ENCODE data around the gene ERBB2.

ERBB2 gene

DNA sequence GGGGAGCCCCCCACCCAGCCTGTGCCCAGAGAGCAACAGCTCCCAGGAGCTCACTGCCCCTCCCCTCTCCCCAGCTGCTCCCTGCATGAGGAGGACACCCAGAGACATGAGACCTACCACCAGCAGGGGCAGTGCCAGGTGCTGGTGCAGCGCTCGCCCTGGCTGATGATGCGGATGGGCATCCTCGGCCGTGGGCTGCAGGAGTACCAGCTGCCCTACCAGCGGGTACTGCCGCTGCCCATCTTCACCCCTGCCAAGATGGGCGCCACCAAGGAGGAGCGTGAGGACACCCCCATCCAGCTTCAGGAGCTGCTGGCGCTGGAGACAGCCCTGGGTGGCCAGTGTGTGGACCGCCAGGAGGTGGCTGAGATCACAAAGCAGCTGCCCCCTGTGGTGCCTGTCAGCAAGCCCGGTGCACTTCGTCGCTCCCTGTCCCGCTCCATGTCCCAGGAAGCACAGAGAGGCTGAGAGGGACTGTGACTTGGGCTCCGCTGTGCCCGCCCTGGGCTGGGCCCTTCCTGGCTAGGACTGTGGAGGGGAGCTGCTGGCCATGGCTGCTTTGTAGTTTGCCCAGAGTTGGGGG lies 34.1 kb upstream of the ERBB2 start:
- no peak for DNase-seq (ENCODE audit: low read depth)

DNA sequence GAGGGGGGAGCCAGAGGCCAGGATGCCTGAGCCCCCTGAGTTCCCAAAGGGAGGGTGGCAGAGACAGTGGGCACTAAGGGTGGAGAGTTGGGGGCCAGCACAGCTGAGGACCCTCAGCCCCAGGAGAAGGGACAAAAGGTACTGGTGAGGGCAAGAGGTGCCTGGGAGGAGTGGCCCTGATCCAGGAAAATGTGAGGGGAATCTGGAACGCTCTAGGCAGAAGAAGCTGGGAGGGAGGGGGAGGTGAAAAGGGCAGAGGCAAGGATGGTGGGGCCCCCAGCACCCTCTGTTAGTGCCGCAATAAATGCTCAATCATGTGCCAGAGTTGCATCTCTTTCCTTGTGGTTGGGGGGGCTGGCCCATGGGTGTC lies 33.6 kb upstream of the ERBB2 start:
- DNase-seq (ENCODE audit: low read depth), result no peak

DNA sequence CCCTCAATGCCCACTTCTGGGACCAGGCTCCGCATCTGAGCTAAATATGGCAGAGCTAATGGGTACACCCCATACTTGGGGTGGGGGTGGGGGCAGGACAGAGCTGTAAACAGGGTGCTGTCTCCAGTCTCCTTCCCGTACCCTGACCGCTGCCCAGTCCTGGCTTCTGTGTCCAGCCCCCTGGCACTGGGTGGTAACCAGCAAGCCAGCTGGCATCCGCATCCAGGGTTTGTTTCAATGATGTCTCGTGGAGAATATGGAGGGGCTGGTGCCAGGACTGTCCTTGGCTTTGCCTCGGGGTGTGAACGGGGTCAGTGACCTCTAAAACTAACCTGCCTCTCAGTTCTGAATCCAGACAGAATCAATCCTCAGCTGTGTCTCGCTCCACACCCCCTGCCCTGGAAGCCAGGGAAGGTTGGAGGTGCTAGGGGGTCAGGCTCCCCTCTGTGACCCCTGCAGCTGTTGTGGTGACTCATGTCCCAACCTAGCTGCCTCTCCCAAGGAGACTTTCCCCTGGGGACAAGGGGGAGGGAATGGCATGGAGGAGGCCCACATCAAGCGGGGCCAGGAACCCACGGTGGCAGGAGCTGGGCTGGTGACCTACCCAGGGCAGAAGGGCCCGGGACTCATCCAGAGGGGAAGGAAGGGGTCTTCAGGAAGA lies 33.1 kb upstream of the ERBB2 start:
- no peak for DNase-seq (ENCODE audit: low read depth)

DNA sequence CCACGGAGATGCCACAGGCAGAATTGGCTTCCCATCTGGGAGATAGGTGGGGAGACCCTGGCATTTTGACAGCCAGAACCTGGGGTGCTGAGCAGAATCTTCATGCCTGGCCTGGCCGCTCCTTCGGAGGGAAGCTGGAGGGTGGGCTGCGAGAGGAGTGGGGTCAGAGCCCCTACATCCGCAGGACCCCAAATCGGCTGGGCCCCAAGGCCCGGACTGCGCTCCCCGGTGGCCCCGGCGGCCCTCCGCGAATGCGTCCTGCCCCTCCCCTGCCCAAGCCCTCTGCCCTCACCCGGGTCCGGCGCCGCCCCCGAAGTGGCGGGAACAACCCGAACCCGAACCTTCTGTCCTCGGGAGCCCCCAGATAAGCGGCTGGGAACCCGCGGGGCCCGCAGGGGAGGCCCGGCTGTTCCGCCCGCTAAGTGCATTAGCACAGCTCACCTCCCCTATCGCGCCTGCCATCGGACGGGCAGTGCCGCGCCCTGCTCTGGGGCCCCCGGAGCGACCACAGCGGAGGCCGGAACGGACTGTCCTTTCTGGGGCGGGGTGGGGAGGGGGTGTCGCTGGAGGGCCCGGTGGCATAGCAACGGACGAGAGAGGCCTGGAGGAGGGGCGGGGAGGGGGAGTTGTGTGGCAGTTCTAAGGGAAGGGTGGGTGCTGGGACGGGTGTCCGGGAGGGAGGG lies 32.5 kb upstream of the ERBB2 start:
- DNase-seq (ENCODE audit: low read depth), result no peak

DNA sequence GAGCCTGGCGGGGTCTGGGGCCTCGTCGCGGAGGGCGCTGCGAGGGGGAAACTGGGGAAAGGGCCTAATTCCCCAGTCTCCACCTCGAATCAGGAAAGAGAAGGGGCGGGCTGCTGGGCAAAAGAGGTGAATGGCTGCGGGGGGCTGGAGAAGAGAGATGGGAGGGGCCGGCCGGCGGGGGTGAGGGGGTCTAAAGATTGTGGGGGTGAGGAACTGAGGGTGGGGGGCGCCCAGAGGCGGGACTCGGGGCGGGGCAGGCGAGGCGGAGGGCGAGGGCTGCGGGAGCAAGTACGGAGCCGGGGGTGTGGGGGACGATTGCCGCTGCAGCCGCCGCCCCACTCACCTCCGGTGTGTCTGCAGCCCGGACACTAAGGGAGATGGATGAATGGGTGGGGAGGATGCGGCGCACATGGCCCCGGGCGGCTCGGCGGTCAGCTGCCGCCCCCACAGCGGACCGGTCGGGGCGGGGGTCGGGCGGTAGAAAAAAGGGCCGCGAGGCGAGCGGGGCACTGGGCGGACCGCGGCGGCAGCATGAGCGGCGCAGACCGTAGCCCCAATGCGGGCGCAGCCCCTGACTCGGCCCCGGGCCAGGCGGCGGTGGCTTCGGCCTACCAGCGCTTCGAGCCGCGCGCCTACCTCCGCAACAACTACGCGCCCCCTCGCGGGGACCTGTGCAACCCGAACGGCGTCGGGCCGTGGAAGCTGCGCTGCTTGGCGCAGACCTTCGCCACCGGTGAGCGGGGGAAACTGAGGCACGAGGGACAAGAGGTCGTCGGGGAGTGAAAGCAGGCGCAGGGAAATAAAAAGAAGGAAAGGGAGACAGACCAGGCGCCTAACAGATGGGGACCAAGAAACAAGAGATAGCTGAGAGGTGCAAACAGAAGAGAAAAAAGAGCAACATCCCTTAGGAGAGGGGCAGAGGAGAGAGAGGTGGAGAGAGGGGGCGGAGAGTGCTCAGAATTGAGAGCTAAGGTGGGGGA lies 31.6 kb upstream of the ERBB2 start, which contains the start of gene PNMT:
TSS of gene PNMT (plus strand) at position 509 of the 980 bp plus-strand sequence. CDS start at position 532, 23 bp downstream.
- peak; percentile 53 for DNase-seq (ENCODE audit: low read depth)

DNA sequence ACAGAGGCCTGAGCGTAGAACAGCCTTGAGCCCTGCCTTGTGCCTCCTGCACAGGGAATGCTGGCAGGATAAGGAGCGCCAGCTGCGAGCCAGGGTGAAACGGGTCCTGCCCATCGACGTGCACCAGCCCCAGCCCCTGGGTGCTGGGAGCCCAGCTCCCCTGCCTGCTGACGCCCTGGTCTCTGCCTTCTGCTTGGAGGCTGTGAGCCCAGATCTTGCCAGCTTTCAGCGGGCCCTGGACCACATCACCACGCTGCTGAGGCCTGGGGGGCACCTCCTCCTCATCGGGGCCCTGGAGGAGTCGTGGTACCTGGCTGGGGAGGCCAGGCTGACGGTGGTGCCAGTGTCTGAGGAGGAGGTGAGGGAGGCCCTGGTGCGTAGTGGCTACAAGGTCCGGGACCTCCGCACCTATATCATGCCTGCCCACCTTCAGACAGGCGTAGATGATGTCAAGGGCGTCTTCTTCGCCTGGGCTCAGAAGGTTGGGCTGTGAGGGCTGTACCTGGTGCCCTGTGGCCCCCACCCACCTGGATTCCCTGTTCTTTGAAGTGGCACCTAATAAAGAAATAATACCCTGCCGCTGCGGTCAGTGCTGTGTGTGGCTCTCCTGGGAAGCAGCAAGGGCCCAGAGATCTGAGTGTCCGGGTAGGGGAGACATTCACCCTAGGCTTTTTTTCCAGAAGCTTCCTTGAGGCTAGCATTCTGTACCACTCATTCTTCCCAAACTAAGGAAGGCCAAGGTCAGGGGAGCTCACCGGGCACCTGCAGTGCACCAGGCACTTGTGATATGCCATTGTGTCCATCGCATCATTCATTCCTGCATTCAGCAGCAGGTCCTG lies 29.7 kb upstream of the ERBB2 start:
- DNase-seq (ENCODE audit: low read depth), result no peak

DNA sequence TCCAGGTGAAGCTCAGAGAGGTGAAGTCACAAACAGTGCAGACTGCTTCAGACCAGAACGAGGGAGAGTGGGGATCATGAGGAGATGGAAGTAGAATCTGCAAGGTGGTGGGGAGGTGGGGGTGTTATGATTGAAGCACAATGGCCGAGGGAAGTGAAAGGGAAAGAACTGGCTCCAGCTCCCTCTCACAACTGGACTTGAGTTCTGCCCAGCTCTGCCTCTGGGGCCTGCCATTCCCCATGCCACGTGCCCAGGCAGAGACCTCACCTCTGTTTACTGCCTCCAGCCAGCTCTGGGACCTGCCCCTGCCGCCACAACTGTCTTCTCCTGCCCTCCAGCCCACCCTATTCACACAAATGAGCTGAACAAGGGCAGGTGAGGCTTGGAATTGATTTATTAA lies 29.1 kb upstream of the ERBB2 start:
- DNase-seq (ENCODE audit: low read depth), result no peak

DNA sequence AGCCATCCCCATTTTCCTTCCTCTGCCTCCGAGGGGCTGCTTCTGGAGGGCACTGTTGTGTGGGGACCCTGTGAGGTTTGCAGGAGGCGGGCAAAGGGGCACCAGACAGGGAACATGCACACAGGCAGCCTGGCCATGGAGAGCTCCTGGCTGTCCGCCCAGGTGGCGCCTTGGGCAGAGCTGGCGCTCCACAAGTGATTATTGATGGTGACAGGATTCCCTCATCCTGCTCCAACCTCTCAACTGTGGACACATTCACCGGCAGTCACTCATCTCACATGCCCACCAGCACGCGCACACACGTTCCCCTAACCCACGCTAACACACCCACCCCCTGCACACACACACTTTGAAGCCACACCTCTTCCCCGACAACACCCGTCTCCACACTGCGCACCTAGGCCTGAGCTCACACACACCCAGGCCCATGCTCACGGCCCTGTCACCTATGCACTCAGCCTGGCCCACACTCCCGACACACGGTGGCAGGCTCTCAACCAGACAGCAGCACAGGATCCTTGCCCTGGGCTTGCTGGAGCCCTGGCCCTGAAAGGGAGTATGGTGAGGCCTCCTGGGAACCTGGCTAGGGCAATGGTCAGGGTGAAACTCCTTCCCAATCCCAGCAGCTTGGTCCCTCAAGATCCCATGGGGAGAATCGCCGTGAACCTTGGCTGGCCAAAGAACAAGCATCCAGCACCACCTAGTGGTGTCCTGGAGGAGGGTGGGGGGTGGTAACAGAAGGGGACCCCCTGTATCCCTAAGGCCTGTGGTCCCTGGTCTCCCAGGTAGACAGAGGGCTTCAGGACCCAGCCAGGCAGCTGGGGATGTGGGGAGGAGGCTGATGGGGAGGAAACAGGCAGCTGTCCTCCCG lies 28.0 kb upstream of the ERBB2 start:
- no peak for DNase-seq (ENCODE audit: low read depth)

DNA sequence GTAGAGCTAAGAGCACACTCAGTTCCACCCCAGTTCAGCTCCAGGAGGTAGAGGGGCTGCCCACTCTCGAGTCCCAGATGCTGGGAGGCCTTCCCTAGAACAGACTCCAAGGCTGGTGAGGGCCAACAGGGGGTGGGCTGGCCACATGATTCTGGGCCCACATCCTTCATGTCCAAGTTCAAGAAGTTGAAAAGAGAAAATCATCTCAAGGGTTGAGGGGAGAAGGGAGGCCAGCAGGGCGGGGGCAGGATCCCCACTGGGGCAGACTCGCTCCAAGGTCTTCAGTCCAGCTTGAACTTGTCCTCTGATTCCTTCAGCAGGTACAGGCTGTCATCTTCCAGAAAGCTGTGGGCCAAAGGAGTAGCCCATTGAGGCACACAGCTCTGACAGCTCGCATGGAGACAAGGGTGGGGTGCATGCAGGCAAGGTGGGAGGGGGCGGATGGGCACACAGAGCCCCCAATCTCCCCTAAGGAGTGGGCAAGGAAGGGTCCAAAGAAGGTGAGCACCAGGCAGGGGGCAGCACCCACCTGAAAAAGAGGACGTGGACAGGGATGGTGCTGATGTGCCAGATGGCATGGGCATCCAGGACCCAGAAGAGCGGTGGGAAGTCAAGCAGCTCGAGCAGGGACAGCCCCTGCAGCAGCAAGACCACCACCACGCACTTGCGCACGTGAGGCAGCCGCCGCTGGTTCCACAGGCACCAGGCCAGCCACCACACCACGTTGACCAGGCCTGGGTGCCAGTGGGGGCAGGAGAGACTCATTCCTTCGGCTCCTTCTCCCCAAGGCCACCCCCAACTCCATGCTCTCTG lies 27.1 kb upstream of the ERBB2 start:
- no peak for DNase-seq (ENCODE audit: low read depth)

DNA sequence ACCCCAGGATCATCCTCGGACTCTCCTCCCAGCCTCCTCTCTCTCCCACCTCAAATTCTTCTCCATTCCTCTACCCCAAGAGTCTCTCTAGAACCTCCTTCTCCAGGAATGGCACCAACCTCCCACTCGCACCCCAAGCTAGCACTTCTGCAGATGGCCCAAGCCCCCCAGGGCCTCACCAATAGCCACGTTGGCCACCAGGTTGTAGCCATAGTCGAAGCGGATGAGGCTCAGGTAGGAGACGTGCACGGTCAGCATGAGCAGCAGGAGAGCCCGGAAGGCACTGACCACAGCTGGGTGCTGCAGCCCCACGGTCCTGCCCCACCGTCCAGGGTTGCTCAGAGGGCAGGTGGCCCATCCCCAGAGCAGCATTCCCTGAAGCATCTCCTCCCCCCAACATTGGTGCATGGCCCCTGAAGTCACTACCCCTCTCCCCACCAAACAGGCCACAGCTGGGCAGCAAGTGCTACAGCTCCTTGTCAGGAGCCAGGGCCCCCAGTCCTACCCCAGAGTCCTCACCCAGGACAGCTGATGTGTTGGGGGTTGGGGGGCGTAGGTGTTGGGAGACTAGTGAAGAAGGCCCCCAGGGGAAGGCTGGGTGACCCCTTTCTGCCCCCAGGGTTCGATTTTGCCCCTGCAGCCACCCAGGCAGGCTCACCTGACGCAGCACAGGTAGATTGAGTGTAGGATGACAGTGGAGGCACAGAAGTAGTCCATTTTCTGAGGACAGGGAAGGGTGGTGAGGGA lies 26.4 kb upstream of the ERBB2 start:
- no peak for DNase-seq (ENCODE audit: low read depth)

DNA sequence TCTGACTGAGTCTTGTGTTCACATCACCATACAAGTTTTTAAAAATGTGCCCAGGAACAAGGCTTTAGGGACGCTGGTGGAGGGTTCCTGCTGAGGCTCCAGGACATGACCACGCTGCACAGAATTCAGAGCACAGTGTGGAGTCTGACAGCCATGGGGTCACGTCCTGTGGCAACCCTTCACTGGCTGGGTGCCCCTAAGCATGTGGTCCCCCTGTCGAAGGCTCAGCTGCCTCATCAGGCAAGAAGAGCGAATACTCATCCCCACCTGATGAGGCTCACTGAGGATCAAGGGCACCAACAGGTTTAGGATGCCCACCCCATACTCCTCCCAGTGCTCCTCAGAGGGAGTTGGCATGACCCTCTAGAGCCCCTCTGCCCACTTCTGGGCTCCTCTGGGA lies 25.7 kb upstream of the ERBB2 start:
- no peak for DNase-seq (ENCODE audit: low read depth)

DNA sequence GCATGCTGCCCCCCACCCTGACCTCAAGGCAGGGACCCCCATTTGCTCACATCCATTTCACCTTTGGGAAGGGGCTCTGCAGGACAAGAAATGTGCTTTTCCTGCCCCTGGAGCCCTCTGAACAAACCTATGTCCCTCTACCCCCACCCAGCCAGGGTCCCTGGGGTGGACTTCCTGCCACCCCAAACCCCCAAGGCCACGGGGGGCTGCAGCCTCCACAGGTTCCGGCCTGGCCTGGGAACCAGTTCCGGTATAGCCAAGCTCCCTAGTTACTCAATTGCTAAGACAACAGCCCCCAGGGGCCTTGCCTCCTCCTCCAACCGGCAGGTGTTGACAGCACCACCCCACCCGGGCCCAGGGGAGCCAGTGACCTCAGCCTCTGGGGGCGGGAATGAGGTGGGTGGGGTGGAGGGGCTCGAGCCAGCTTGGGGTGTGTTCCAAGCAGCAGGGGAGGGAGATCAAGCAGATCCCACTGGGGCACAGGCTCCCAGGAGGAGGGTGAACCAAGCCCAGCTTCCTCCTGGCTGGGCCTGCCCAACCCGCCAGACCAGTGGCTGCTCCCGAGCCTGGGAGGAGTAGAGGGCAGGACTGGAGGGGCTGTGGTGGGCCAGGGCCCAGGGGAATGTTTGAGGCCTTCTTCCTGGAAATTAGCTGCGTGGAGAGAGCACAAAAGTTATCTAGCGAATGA lies 25.0 kb upstream of the ERBB2 start:
- no peak for DNase-seq (ENCODE audit: low read depth)

DNA sequence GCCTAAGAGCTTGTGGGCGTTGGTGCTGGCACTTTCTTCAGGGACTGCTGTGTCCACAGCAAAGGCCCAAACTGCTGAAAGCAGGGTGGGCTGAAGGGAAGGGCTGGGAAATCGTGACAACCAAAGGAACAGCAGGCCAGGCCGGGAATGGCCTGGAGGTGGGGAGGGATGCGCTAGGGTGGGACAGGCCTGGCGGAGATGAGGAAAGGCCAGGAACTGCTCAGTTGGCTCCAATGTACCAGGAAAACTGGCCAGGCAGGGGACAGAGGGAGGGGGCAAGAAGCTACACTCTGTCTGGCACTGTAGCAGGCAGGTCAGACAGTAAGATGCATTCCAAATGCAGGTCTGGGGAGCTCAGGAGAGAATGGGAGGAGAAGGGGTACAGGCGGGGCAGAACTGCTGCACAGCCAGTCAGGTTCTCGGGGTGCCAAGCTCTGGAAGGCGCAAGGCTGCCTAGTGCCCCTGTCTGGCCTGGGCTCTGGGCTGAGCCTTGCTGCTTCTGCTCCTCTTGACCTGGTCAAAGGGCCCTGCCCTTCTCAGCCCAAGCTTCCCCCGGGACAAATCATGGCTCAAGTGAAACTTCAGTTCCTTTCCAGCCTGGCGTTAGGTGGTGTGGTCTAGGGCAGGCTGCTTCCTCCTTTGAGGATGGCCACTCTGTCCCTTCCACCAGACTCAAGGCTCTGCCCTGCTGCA lies 24.3 kb upstream of the ERBB2 start:
- no peak for DNase-seq (ENCODE audit: low read depth)

DNA sequence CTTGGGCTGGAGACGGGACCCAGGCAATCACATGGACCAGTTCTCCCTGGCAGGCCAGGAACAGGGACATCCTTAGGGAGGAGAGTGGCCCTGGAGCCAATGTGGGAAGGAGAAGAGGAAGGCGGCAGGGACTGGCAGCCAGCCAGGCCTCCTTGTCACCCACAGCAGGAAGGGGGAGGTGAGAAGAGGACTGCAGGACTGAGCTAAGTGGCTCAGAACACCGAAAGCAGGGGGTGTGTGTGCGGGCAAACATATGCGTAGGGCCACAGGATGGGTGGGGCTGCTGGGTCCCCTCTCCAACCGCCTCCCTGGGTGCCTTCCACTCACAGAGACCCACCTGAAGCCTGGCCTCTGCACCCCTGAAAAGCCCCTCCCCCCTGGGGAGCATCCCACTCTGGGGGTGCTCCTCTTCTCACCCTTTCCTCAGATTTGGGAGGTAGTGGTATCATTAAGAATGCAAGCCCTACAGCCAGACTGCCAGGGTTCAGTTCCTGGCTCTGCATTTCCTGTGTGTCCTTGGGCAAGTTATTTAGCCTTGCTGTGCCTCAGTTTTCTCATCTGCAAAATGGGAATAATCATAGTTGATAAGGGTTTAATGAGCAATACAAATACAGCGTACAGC lies 23.6 kb upstream of the ERBB2 start:
- no peak for DNase-seq (ENCODE audit: low read depth)

DNA sequence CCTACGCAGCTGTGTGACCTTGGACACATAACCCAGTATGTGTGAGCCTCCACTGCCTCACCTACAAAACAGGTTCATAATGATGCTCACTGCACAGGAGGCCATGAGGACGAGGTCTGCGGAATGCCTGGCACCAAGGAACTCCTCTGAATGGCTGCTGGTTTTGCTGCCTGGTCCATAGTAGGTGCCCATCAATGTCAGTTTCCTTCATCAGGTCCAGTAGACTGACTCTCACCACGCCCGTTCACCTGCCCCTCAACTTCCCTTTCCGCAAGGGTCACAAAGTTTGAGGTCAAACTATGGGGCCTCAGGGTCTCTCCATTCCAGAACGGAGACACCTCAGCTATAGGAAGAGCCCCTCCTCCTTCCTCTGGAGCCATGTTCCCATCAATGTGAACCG lies 22.8 kb upstream of the ERBB2 start:
- DNase-seq (ENCODE audit: low read depth), result no peak

DNA sequence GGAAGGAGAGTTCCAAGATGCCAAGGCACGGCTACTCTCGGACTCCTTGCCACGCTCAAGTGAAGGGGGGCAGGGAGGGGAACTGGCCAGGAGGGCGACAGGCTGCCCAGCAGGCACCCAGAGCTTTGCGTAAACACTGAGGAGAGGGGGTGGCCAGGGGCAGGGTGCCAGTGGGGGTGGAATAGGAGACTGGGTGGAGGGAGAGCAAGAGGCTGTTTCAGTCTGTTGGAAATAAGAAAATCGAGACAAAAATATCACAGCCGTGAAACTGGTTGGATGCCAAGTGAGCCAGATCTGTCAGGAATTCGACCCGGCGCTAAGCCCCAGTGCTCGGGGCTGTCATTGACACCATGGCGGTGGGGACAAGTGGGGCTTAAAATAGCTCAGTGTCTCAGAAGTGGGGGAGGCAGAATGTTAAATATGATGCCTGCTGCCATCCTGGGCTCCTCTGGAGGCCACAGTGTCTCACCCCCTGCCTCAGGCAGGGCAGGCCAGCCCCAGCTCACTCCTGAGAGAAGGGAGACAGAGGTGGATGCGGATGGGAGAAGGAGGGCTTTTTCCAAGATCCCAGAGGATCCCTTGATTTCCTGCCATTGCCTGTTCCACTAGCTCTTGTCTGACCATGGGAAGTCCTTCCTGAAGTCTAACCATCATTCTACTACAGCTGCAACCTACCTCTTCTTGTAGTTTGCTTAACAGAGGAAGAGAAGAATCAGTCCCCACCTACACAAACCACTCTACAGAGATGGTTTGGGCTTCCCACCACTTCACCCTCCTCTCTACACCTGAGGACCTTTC lies 22.1 kb upstream of the ERBB2 start:
- DNase-seq (ENCODE audit: low read depth), result no peak

Measured in stimulated activated CD8-positive, alpha-beta memory T cell treated with anti-CD3 and anti-CD28 coated beads, Interleukin-12 subunit alpha, Interleukin-12 subunit beta, amount 100 ng/mL, for 1 hour (primary cell).